Bronchial epithelial cell (primary cell): Measurements from ENCODE around the gene ABCC1. TPM values are rescaled to one million over a fixed set of nuclear protein-coding genes. Genes with fewer than 3 reads are reported as not detected.

Experiments used
- DNase-seq: peaks from one replicate; pipeline ENCODE4 v3.0.0-alpha.2; 2010; ENCODE audit warnings: low read depth
- FAIRE-seq: peaks from 2 replicates; lab custom pipeline; 2011; peaks lifted over from hg19 to GRCh38; lab: Jason Lieb, UNC
- H3K27me3 ChIP-seq: 2 replicates; pipeline ENCODE4 v1.5.1; 2011; ENCODE audit warnings: low read length; ENCODE audit not compliant: control insufficient read depth, insufficient read depth
- H3K36me3 ChIP-seq: 2 replicates; pipeline ENCODE4 v1.5.1; 2011; ENCODE audit warnings: low read length; ENCODE audit not compliant: control insufficient read depth, insufficient read depth
- H3K4me3 ChIP-seq: 2 replicates; pipeline ENCODE4 v1.5.1; 2011; ENCODE audit warnings: mild to moderate bottlenecking, low read depth, low read length, control low read depth
- total RNA-seq: library from RNA; depleted of rRNA; stranded (reverse); fragments of >200 nt; gene quantifications from 2 replicates; pipeline ENCODE4 v1.2.1, GENCODE V29; 2014
- TF ChIP-seq, protein P1 (sequence below): IDR thresholded peaks from 2 replicates; pipeline ENCODE4 v1.5.1; 2011; ENCODE audit warnings: mild to moderate bottlenecking, moderate library complexity, low read length, control low read depth, inconsistent platforms; ENCODE audit not compliant: insufficient read depth, severe bottlenecking

ABCC1 gene
- total RNA-seq, 1 donor from 2014 or later: 31.3 TPM

DNA sequence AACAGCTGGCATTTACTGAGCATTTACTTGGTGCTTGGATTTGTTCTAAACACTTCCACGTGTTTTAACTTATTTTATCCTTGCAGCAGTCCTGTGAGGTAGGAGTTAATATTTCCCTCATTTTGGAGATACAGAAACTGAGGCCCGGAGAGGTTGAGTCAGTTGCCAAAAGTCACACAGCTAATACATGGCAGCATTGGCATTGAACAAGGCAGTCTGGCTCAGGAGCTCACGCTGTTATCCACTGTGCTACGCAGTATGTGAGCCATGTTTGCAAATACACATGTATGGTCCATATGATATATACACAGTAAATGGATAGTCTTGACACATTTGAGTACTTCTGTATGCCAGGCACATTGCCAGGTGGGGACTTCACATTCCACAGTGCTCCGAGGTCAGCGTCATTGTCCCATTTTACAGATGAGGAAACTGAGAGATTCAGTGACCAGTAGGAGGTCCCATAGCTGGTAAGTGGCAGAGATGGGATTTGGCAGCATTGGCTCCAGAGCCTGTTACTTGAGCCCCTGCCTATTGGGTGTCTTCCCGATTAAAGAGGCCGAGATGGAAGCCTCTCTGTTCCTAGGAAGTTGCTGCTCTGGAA, 163.1 kb downstream of the ABCC1 start:
- DNase-seq (no peak), FAIRE-seq (no peak)
- H3K27me3 ChIP-seq: no peaks in the 10 kb centered on the region
- peaks cover 27% of the 10 kb centered on the region for H3K36me3 ChIP-seq
- TF ChIP-seq, protein P1, sequence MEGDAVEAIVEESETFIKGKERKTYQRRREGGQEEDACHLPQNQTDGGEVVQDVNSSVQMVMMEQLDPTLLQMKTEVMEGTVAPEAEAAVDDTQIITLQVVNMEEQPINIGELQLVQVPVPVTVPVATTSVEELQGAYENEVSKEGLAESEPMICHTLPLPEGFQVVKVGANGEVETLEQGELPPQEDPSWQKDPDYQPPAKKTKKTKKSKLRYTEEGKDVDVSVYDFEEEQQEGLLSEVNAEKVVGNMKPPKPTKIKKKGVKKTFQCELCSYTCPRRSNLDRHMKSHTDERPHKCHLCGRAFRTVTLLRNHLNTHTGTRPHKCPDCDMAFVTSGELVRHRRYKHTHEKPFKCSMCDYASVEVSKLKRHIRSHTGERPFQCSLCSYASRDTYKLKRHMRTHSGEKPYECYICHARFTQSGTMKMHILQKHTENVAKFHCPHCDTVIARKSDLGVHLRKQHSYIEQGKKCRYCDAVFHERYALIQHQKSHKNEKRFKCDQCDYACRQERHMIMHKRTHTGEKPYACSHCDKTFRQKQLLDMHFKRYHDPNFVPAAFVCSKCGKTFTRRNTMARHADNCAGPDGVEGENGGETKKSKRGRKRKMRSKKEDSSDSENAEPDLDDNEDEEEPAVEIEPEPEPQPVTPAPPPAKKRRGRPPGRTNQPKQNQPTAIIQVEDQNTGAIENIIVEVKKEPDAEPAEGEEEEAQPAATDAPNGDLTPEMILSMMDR: no peak
- no peak overlapping the region for H3K4me3 ChIP-seq

DNA sequence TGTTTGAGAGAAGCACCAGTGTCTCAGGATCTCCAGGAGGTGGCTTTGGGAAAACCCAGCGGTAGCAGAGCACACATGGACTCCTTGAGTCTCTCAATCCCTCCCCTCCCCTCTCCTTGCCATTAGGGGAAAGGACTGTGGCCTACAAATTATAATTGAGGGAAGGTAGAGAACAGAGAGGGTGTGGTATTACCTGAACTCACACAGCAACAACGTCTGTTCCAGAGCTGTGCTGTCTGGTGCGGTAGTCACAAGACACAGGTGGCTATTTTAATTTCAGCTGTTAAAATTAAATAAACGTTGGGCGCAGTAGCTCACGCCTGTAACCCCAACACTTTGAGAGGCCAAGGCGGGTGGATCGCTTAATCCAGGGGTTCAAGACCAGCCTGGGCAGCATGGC, 163.7 kb downstream of the ABCC1 start:
- DNase-seq (no peak), FAIRE-seq (no peak)
- Histone ChIP-seq H3K36me3 (peaks cover 29% of the 10 kb centered on the region), H3K4me3 (no peak overlapping the region), H3K27me3 (no peaks in the 10 kb centered on the region)
- TF ChIP-seq, protein P1: no peak

DNA sequence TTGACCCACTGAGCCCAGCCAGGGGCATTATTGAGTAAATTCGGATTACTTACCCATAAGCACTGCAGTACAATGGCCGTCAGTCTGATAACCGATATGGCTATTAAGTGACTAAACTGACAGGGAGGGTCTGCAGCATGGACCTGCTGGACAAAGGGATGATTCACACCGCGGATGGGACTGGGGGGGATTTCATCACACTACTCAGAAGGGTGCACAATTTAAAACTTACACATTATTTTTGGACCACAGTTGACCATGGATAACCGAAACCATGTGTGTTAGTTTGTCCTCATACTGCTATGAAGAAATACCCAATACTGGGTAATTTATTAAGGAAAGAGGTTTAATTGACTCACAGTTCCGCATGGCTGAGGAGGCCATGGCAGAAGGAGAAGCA, 167.4 kb downstream of the ABCC1 start:
- DNase-seq (no peak), FAIRE-seq (no peak)
- TF ChIP-seq, protein P1: no peak
- Histone ChIP-seq H3K27me3 (no peaks in the 10 kb centered on the region), H3K4me3 (no peak overlapping the region), H3K36me3 (peaks cover 28% of the 10 kb centered on the region)

DNA sequence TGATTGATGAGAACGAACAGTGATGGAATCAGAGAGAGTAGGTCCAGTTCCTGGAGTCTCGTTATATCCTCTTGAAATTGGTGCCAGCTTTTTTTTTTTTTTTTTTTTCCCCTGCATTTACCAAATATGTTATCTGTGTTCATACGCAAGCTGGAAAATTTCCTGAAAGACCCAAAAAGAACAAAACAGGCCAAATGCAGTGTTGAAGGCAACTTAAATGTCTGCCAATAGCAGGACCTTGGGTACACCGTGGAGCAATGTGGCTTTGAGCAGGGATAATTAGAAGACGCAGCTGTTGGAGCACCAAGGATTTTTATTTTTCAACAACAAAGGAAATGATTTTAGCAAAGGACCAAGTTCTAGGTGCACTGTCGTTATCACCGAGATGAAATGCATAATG, 168.9 kb downstream of the ABCC1 start:
- H3K27me3 ChIP-seq: no peaks in the 10 kb centered on the region
- DNase-seq (no peak), FAIRE-seq (no peak)
- TF ChIP-seq, protein P1: no peak
- H3K36me3 ChIP-seq: peaks cover 23% of the 10 kb centered on the region
- H3K4me3 ChIP-seq: no peak overlapping the region

DNA sequence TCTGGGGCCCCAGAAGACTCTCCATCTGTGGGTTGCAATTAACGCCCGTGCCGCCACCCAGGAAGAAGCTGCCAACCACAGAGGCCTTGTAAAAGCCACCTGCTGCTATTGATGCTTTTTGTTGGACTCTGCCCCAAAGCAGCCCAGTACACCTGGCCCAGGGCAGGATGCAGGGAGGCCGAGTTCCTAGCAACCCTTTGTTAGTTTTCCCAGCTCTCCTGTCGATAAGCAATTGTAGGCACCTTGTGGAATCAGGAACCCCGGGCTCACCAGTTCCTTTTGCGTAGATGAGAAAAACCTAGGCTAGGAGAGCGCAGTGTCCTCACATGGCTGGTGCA, 170.6 kb downstream of the ABCC1 start:
- peaks cover 24% of the 10 kb centered on the region for H3K36me3 ChIP-seq
- TF ChIP-seq, protein P1: no peak
- no peaks in the 10 kb centered on the region for H3K27me3 ChIP-seq
- FAIRE-seq: no peak
- no peak overlapping the region for H3K4me3 ChIP-seq
- DNase-seq: no peak
